DMS153 treated with DMSO at 0.1 percent for 48 hours (cell line): Measurements from ENCODE around the gene MLLT11.
A peak's percentile ranks its signal among the peaks of the same experiment; 100 is the strongest.

Source experiments
- DNase-seq: peaks from one replicate; lab custom pipeline; 2025; ENCODE audit not compliant: unreplicated experiment; lab: John Stamatoyannopoulos, UW

Gene MLLT11, protein sequence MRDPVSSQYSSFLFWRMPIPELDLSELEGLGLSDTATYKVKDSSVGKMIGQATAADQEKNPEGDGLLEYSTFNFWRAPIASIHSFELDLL

DNA sequence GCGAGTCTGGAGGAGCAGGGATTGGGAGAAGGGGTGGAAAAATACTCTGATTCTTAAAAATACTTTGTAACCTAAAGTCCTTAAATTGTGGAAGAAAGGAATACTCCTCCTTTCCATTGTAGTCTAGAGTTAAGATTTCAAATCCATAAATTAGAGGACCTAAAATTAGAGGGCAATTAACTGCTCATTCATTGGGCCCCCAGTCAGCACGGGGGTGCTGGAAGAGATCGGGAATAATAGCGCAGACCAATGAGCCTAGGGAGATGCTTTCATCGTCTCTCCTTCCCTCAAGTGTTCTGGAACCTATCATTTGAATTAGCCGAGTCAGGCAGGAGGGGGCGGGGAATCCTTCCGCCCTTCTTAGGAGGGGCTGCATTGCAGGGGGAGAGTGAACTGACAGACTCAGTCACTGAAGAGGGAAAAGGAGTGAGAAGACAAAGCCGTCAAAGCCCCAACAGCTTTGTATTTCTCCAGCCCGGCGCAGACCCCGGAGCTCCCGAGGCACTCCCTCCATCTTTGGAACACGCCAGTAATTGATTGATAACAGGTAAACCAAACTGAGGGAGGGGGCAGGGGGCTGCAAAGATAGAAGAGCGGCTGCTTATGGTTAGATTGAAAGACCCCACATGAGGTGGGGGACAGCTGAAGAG lies at the start of gene MLLT11:
Gene MLLT11, plus strand, starts transcription at position 391 of the 650 bp plus-strand sequence. CDS start 6,828 bp downstream, outside the sequence.
- peak; percentile 77 for DNase-seq

- DNase-seq, result no peak
Observed at GRCh38 chr1:151011154-151011850, 48.9 kb upstream of the MLLT11 start.

DNA sequence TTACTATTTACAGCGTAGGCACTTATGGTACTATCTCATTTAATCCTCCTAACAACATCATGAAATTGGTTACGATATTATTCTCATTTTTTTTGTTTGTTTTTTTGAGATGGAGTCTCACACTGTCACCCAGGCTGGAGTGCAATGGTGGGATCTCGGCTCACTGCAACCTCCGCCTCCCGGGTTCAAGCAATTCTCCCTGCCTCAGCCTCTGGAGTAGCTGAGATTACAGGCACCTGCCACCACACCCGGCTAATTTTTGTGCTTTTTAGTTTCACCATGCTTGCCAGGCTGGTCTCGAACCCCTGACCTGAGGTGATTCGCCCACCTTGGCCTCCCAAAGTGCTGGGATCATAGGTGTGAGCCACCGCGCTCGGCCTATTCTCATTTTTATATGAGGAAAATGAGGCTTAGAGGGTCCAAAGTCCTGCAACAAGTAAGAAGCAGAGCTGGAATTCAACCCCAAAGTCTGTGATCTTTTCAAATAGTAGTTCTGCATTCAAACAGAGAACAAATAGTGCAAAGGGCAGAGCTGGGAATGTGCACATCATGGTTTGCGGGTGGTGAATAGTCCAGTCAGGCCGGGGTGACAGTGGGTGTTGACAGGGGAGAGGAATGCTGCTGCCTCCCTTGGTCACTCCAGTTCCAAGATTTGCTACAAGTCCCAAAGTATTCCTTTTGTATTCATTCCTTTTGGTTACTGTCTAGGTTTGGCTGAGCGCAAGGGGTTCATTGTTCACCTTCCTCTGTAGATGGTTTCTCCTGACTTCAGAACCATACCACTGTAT lies 47.3 kb upstream of the MLLT11 start:
- DNase-seq, result no peak

DNA sequence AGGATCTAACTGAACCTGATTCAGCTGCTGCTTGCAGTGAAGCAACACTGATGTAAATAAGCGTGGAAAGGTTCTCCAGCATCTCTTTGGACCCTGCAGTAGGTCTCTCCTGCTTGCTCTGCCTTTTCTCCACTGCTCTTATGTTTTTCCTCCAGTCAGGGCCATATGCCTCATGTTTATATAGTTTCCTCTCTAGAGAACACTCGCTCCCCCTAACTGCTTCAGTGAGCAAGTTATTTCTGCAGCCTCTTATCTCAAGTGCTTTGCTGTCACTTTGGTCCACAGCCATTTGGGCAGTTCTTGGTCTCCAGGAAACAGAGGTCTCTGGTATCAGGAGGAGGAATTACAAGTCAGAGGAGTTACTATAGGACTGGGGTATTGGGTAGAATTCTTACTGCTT lies 46.7 kb upstream of the MLLT11 start:
- no peak for DNase-seq

- DNase-seq, result peak; percentile 61
Observed at GRCh38 chr1:151024540-151025146, 35.6 kb upstream of the MLLT11 start.

DNA sequence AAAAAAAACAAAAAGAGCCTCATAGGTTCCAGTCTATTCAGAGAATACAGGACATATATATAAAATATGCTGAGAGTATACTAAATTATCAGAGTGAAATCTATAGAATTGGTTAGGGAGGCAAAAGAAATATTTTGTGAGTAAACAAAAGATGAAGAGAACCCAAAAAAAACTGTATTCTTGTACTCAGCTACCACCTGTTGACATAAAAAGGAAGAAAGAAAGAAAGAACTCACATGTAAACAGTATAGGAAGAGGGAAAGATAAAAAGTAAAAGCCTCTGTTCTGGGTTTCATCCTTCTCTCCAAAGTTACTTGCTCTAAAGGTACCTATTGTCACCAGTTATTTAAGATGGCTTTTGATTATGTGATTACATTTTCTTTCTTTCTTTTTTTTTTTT lies 33.7 kb upstream of the MLLT11 start:
- no peak for DNase-seq

GRCh38 chr1:151032164-151032563 lies 28.0 kb upstream of the MLLT11 start:
- DNase-seq, result no peak

DNA sequence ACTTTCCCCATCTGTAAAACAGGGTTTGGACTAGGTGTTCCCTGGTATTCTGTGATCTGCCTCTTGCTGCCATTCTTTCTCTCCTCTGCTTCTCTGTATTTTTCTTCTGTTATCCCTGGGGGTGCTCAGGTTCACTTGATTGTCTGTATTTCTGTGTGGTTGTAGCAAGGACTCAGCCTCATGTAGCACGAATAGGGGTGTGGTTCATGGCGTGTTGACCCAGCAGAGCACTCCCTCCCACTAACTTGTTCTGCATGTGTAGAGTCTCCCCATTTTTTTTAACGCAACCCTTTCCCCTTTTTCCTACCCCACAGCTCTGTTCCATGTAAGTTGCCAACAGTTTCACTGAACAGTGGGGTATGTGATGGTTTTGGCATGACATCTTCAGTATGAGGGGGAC lies 25.0 kb upstream of the MLLT11 start:
- no peak for DNase-seq

DNA sequence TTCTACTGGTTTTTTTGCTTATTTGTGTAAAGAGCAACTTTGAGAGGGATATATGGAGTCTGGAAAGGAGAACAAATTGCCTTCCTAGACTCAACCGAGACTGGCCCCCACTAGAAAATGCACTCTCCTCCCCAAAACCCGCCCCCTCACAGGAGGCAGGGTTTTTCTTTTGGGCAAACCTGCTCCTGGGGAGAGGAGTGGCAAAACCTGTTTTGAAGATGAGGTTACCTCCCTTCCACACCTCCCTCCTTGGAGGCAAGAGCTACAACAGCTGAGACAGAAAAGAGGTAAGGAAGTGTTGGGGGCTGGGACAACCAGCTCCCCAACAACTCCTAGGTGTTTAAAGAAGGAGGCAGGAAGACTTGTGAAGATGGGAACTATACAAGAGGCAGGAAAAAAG lies 23.8 kb upstream of the MLLT11 start, which contains the start of gene BNIPL:
Gene BNIPL, plus strand, starts transcription at position 231 of the 400 bp plus-strand sequence. Its CDS starts 140 bp downstream, at position 371.
- DNase-seq, result no peak

GRCh38 chr1:151037032-151037431 lies 23.2 kb upstream of the MLLT11 start:
- no peak for DNase-seq

- DNase-seq, result no peak
Observed at GRCh38 chr1:151039521-151039920, 20.7 kb upstream of the MLLT11 start.

DNA sequence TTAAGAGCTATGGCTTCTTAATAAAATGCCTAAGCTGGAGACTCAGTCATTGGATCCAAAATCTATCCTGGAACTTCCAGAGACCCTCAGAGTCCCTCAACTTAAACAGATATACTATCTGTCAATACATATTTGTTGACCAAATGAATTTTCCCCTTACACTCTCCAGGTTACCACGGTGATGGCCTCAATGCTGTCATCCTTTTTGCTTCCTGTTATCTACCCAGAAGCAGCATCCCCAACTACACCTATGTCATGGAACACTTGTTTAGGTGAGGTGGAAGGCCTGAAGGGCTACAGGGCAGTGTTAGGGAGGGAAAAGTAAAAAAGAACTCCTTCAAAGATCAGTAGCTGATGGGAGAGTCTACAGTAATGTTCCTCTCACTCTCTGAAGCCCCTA lies 17.0 kb upstream of the MLLT11 start:
- no peak for DNase-seq

- DNase-seq, result peak; percentile 52
Observed at GRCh38 chr1:151047591-151047924, 12.6 kb upstream of the MLLT11 start, which contains the start of gene C1orf56. TSS of gene C1orf56 (plus strand) at chr1:151047751. CDS start at chr1:151047848, 97 bp downstream.

- peak; percentile 74 for DNase-seq
Observed at GRCh38 chr1:151047925-151048644, 12.1 kb upstream of the MLLT11 start.

DNA sequence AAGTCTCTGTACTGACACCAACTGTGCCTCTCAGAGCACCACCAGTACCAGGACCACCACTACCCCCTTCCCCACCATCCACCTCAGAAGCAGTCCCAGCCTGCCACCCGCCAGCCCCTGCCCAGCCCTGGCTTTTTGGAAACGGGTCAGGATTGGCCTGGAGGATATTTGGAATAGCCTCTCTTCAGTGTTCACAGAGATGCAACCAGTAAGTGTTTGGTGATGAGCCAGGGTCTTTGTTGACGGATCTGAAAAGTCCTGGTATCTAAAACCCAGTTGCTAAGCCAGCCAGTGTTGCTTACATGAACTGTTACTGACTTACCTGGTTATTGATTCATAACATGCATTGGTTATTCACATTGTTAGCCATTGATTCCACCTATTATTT lies 11.6 kb upstream of the MLLT11 start:
- no peak for DNase-seq

DNA sequence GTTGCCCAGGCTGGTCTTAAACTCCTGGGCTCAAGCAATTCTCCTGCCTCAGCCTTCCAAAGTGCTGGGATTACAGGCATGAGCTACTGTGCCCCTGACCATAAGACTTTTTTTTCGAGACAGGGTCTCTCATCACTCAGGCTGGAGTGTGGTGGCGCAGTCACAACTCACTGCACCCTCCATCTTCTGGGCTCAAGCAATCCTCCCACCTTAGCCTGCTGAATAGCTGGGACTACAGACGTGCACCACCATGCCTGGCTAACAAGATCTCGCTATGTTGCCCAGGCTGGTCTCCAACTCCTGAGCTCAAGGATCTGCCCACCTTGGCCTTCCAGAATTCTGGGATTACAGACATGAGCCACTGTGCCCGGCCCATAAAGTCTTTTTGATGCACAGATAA lies 10.7 kb upstream of the MLLT11 start:
- DNase-seq, result no peak

- no peak for DNase-seq
Observed at GRCh38 chr1:151050051-151050688, 10.0 kb upstream of the MLLT11 start.

- DNase-seq, result no peak
Observed at GRCh38 chr1:151051356-151052009, 8.7 kb upstream of the MLLT11 start.

DNA sequence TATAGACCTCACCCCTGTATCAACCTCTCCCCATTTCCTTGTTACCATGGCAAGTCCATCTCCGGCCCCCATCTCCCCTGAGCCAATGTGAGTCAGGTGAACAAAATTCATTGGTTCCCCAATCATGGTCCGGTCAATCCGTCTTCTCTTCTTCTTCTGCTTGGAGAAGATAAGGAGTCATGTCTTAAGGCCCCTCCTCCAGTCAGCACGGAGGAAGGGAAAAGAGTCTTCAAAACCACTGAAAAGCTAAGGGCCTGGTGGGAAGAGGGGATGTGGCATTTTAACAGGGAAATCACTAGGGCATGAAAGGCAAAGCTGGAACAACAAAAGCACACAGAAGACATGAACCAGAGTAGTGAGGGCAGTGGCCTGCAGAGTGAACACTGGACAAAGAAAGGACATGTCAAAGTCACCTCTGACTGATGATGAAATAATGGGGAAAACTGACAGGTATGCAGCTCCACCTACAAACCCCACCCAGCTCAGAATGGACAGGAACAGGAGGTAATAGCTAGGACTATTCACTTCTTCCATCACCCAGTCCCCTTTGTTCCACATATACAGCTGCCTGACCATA lies 5.1 kb upstream of the MLLT11 start:
- DNase-seq, result no peak
